HCT116 (cell line): ENCODE measurements around the gene RFPL3. TPM values are rescaled to one million over a fixed set of nuclear protein-coding genes. Genes with fewer than 3 reads are reported as not detected.

ENCODE experiments used
- ATAC-seq: fragments of 200-7000 bp; cut with Tn5 transposase; 2 replicates; pipeline ENCODE4 v1.9.1; 2020; ENCODE audit warnings: mild to moderate bottlenecking, moderate library complexity
- BruUV-seq: library from RNA; stranded (reverse); fragments of 400-500 nt; replicated peaks from 2 replicates; lab custom pipeline; 2021; lab: Mats Ljungman, UMichigan
- CTCF ChIA-PET: fragments of 300-600 bp; sonication (Branson Sonifier 250); formaldehyde crosslinking; loops from one replicate; lab custom pipeline; 2021; ENCODE audit warnings: antibody characterized with exemption; lab: Charles Lee
- POLR2A ChIA-PET: fragments of 300-600, 350-600 bp; sonication (Branson Sonifier 250); formaldehyde crosslinking; loops from one replicate; lab custom pipeline; 2021; ENCODE audit warnings: antibody characterized with exemption; lab: Charles Lee
- RAD21 ChIA-PET, 2 experiments: fragments of 300-600 bp; sonication (Branson Sonifier 250); formaldehyde crosslinking; loops; one replicate each; lab custom pipeline; 2023; ENCODE audit warnings: low total read pairs in 2 of 2; ENCODE audit not compliant: uncharacterized antibody in 2 of 2, unreplicated experiment in 2 of 2, low non-redundant PET in 1 of 2; lab: Charles Lee
- DNase-seq: peaks from one replicate; pipeline ENCODE4 v3.0.0-alpha.2; 2010; ENCODE audit warnings: low read depth, low spot score
- H2AFZ ChIP-seq: fragments of 200-600 bp; shearing (Covaris generic), sonication (generic); 2 replicates; pipeline ENCODE4 v1.6.1; 2017; ENCODE audit warnings: low read depth, mixed run types, mixed read lengths, antibody characterized with exemption, low read length; ENCODE audit not compliant: poor library complexity, severe bottlenecking
- H3K27ac ChIP-seq: 2 replicates; pipeline ENCODE4 v1.5.1; 2012; ENCODE audit warnings: low read depth, low read length
- H3K27me3 ChIP-seq: fragments of 200-600 bp; sonication (generic); 2 replicates; pipeline ENCODE4 v1.6.1; 2016; ENCODE audit warnings: mixed run types, low read length, mixed read lengths; ENCODE audit not compliant: insufficient read depth
- H3K36me3 ChIP-seq, 2 experiments: fragments of 200-500 bp in 1 of 2; fragments of 200-600 bp in 1 of 2; sonication (Bioruptor generic) in 1 of 2; sonication (generic) in 1 of 2; 2 replicates each; pipeline versions ENCODE4 v1.5.1 to v1.6.1; 2014 to 2016; ENCODE audit warnings: low read length in 2 of 2, inconsistent platforms in 1 of 2, mixed read lengths in 1 of 2, mixed run types in 1 of 2; ENCODE audit not compliant: insufficient read depth in 2 of 2, control insufficient read depth in 1 of 2
- H3K4me1 ChIP-seq, 2 experiments: fragments of 200-600 bp in 1 of 2; sonication (generic) in 1 of 2; 2 replicates each; pipeline versions ENCODE4 v1.5.1 to v1.6.1; 2012 to 2017; ENCODE audit warnings: low read length in 2 of 2, inconsistent platforms in 1 of 2, mild to moderate bottlenecking in 1 of 2, mixed read lengths in 1 of 2, mixed run types in 1 of 2, moderate library complexity in 1 of 2; ENCODE audit not compliant: insufficient read depth in 2 of 2, control insufficient read depth in 1 of 2
- H3K4me2 ChIP-seq: fragments of 200-600 bp; sonication (generic); 2 replicates; pipeline ENCODE4 v1.6.1; 2017; ENCODE audit warnings: mixed run types, low read length, mixed read lengths
- H3K4me3 ChIP-seq, 2 experiments: fragments of 200-600 bp in 1 of 2; sonication (generic) in 1 of 2; replicated peaks in 1 of 2; 2 replicates each; pipeline ENCODE4 v1.5.1; 2011 to 2016; ENCODE audit warnings: low read length in 2 of 2, control low read depth in 1 of 2, low read depth in 1 of 2, mild to moderate bottlenecking in 1 of 2, mixed read lengths in 1 of 2, mixed run types in 1 of 2
- H3K79me2 ChIP-seq: fragments of 200-600 bp; sonication (generic); 2 replicates; pipeline ENCODE4 v1.6.1; 2017; ENCODE audit warnings: mild to moderate bottlenecking, mixed run types, low read length, moderate library complexity, mixed read lengths; ENCODE audit not compliant: insufficient read depth
- H3K9ac ChIP-seq: fragments of 200-600 bp; sonication (generic); 2 replicates; pipeline ENCODE4 v1.6.1; 2016; ENCODE audit warnings: low read length, mixed read lengths
- H3K9me2 ChIP-seq: fragments of 200-600 bp; sonication (generic), shearing (Covaris generic); 2 replicates; pipeline ENCODE4 v1.6.1; 2017; ENCODE audit warnings: mixed run types, mild to moderate bottlenecking, moderate library complexity; ENCODE audit not compliant: insufficient read depth
- H3K9me3 ChIP-seq, 2 experiments: fragments of 200-500 bp in 1 of 2; fragments of 200-600 bp in 1 of 2; sonication (Bioruptor generic) in 1 of 2; sonication (generic) in 1 of 2; 2 replicates each; pipeline ENCODE4 v1.6.1; 2014 to 2017; ENCODE audit warnings: low read length in 2 of 2, mixed read lengths in 2 of 2, inconsistent platforms in 1 of 2, low read depth in 1 of 2, mild to moderate bottlenecking in 1 of 2, mixed run types in 1 of 2, moderate library complexity in 1 of 2; ENCODE audit not compliant: control insufficient read depth in 1 of 2, insufficient read depth in 1 of 2
- H4K20me1 ChIP-seq: fragments of 200-600 bp; sonication (generic), shearing (Covaris generic); 2 replicates; pipeline ENCODE4 v1.6.1; 2017; ENCODE audit warnings: mixed run types, mild to moderate bottlenecking, moderate library complexity; ENCODE audit not compliant: insufficient read depth
- CEBPB ChIP-seq: IDR thresholded peaks from 2 replicates; pipeline ENCODE4 v1.6.1; 2012; ENCODE audit warnings: low read depth
- ELF1 ChIP-seq: IDR thresholded peaks from 2 replicates; pipeline ENCODE4 v1.6.1; 2012; ENCODE audit warnings: low read depth, borderline replicate concordance
- JUND ChIP-seq: IDR thresholded peaks from 2 replicates; pipeline ENCODE4 v1.6.1; 2012
- POLR2AphosphoS5 ChIP-seq: IDR thresholded peaks from 2 replicates; pipeline ENCODE4 v1.6.1; 2011; ENCODE audit warnings: mild to moderate bottlenecking, low read depth, low read length, moderate library complexity
- SIN3A ChIP-seq: IDR thresholded peaks from 2 replicates; pipeline ENCODE4 v1.6.1; 2012; ENCODE audit warnings: low read depth
- SP1 ChIP-seq: IDR thresholded peaks from 2 replicates; pipeline ENCODE4 v1.6.1; 2012; ENCODE audit warnings: low read depth
- YY1 ChIP-seq: IDR thresholded peaks from 2 replicates; pipeline ENCODE4 v1.6.1; 2011; ENCODE audit warnings: low read length, low read depth, moderate library complexity, mild to moderate bottlenecking; ENCODE audit not compliant: insufficient replicate concordance; ENCODE audit errors: extremely low read depth
- ZFX ChIP-seq: fragments of 450-650 bp; IDR thresholded peaks from 2 replicates; pipeline ENCODE4 v1.6.1; 2017
- ZNF274 ChIP-seq: fragments of 200-500 bp; sonication (Bioruptor generic); IDR thresholded peaks from 2 replicates; pipeline ENCODE4 v1.6.1; 2014; ENCODE audit warnings: mild to moderate bottlenecking, low read depth, low read length, inconsistent platforms
- intact Hi-C: fragments of 100-400 bp; cut with micrococcal nuclease; formaldehyde crosslinking; loops from 2 replicates; pipeline ENCODE4 v1.10.0; 2022
- total RNA-seq: library from RNA; stranded (reverse); gene quantifications from one replicate; pipeline ENCODE4 v1.2.1, GENCODE V29; 2021; ENCODE audit not compliant: unreplicated experiment
- TF ChIP-seq, protein P1 (sequence below): IDR thresholded peaks from 2 replicates; pipeline ENCODE4 v1.6.1; 2012; ENCODE audit warnings: low read depth
- TF ChIP-seq, protein P2 (sequence below): IDR thresholded peaks from 2 replicates; pipeline ENCODE4 v1.6.1; 2012

The RFPL3 gene
- total RNA-seq, 1 experiment from 2014 or later: not detected

DNA sequence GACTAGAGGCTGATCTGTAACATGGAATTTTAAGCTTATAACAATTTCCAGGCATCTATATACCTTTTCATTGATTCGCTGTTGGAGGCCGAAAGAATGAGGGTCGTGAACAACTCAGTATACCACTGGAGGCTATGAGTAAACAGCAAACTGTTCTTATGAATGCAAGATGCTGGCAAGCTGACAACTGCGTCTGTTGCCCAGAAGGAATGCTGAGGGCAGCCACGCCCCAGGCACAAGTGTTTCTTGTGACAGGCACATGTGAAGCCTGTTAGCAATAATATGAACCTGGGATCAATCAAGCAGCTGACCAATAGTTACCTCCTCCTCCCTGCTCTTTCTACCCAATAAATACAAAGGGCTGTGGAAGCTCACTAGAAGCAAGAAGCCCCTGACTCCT, 39.1 kb downstream of the RFPL3 start:
- CTCF ChIA-PET: no interaction called here
- Histone ChIP-seq H3K36me3 (peaks cover 68 to 80% of the 10 kb centered on the region in 2 experiments), H3K4me1 (no peaks in the 10 kb centered on the region), H3K4me2 (no peak overlapping the region), H3K79me2 (no peaks in the 10 kb centered on the region), H4K20me1 (no peaks in the 10 kb centered on the region), H3K9me3 (no peaks in the 10 kb centered on the region), H3K9me2 (no peaks in the 10 kb centered on the region), H2AFZ (no peak overlapping the region), H3K9ac (no peak overlapping the region), H3K27ac (no peak overlapping the region), H3K4me3 (no peak overlapping the region), H3K27me3 (no peaks in the 10 kb centered on the region)
- POLR2A ChIA-PET: no interaction called here
- intact Hi-C loops: no loop called here
- TF ChIP-seq YY1 (no peak), ZNF274 (no peak), ELF1 (no peak), SP1 (no peak), SIN3A (no peak), CEBPB (no peak), POLR2AphosphoS5 (no peak), ZFX (no peak), JUND (no peak)
- TF ChIP-seq, protein P1, sequence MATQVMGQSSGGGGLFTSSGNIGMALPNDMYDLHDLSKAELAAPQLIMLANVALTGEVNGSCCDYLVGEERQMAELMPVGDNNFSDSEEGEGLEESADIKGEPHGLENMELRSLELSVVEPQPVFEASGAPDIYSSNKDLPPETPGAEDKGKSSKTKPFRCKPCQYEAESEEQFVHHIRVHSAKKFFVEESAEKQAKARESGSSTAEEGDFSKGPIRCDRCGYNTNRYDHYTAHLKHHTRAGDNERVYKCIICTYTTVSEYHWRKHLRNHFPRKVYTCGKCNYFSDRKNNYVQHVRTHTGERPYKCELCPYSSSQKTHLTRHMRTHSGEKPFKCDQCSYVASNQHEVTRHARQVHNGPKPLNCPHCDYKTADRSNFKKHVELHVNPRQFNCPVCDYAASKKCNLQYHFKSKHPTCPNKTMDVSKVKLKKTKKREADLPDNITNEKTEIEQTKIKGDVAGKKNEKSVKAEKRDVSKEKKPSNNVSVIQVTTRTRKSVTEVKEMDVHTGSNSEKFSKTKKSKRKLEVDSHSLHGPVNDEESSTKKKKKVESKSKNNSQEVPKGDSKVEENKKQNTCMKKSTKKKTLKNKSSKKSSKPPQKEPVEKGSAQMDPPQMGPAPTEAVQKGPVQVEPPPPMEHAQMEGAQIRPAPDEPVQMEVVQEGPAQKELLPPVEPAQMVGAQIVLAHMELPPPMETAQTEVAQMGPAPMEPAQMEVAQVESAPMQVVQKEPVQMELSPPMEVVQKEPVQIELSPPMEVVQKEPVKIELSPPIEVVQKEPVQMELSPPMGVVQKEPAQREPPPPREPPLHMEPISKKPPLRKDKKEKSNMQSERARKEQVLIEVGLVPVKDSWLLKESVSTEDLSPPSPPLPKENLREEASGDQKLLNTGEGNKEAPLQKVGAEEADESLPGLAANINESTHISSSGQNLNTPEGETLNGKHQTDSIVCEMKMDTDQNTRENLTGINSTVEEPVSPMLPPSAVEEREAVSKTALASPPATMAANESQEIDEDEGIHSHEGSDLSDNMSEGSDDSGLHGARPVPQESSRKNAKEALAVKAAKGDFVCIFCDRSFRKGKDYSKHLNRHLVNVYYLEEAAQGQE: no peak
- TF ChIP-seq, protein P2, sequence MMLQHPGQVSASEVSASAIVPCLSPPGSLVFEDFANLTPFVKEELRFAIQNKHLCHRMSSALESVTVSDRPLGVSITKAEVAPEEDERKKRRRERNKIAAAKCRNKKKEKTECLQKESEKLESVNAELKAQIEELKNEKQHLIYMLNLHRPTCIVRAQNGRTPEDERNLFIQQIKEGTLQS: no peak
- DNase-seq (no peak), ATAC-seq (no peak)
- no TSS peak for BruUV-seq
- RAD21 ChIA-PET: no interaction called here
